Measurements from ENCODE around the gene PAPOLG.
A peak's percentile ranks its signal among the peaks of the same experiment; 100 is the strongest.

PAPOLG gene

DNA sequence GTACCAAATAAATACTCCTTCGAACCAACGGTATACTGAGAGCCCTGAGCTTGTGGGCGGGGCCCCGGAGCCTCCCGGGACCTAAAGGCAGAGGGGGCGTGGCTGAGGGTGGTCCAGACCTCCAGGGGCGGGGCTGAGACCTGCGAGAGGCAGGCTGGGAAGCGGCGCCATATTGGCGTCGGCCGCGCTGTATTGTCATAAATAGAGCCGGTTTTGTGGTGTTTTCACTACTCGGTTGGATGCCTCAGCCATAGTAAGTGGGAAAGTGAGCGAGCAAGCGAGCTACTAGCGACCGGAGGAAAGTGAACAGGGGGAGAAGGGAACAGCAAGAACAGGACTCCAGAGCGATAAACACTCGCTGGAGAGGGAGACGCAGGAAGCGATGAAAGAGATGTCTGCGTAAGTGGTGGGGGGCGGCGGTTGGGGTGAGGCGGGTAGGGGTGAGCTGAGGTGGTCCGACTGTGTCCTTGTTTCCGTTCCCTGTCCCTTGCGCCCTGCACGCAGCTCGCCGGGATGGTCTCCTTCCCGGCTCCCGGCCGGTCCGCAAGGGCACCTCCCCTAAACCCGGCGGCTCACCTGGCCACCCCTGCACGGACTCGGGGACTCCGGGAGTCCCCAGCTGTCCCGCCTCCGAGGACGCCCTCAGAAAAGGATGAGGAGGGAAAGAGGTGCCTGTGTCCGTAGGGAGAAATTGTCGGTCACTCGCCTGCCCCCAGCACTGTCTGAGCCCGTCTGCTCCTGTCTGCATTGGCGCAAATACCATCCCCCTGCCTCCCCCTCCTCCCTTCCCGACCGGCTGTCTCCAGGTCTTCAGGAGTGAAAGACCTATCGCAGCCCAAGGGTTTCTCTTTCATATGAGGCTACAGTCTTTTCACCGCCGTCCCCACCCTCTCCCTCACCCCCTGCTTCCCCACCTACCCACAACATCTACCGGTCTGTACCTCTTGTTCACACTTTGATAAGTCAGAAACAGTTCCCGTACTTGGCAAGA lies at the start of gene PAPOLG:
PAPOLG (plus strand) TSS at position 172 of the 991 bp plus-strand sequence; CDS start at position 383, 211 bp downstream.
- DNase-seq (ENCODE audit: low read depth in 2 of 2, low spot score in 1 of 2) = peak; percentile 93 to 94

DNA sequence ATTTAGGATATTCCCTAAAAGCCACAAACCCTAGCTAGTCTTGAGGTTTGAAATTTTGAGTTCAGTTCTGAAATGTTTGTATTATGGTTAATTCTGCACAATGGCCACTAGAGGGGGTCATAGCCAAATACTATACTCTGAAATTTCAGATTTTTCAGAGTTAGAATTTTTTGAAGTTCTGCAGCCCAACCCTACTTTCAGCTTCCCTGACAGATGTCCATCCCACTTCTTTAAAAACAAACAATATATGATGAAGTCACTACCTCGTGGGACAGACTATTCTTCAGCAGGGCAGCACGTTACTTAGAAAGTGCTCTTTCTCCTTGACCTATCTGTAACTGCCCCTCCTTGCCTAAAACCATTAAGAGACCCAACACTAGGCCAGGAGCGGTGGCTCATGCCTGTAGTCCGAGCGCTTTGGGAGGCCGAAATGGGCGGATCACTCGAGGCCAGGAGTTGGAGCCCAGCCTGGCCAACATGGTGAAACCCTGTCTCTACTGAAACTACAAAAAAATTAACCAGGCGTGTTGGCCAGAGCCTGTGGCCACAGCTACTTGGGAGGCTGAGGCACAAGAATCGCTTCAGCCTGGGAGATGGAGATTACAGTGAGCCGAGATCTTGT lies 48.2 kb upstream of the PAPOLG start:
- DNase-seq (ENCODE audit: low read depth in 2 of 2, low spot score in 1 of 2) = no peak

DNA sequence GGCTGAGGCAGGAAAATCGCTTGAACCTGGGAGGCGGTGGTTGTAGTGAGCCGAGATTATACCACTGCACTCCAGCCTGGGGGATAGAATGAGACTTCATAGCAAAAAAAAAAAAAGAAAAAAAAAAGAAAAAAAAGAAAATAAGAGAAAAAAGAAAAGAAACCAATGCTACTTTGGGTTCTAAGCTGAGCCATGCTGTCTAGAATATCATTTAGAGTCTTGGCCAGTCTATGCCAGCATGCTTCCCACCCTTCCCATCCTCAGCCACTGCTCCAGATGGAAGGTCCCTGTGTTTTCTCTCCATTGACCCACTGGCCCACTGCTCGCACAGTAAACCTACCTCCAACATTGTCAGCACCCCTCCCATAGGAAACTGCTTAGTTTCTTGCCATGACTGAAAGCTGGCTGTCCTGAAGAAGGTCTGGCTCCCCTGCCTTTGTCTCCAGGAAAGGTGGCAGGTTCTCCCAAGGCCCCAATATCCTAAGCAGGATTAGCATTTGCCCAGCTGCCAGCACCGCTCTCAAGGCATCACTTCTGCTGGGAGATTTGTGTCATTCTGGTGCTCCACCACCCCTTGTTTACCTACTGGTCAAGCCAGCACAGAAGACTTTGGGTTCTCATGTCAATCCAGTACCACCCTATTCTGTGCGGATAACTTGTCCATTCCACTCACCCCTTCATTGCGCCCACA lies 47.3 kb upstream of the PAPOLG start:
- no peak for DNase-seq (ENCODE audit: low read depth in 2 of 2, low spot score in 1 of 2)

DNA sequence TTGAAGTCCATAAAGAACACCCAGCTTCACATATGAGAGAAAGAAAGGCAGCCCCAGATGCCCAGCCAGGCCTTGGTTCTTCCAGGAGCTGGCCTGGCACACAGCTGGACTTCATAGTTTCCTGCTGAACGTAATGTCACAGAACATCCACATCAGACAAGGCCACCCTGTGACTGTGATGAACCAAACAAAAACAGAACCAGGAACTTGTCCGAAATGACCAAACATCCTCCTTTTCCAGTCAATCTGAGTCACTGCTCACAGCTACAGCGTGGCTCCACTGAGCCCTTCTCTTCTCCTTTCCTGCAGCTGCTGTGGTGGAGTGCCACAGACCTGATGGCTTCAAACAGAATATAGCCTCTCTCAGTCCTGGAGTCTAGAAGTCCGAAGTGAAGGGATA lies 45.4 kb upstream of the PAPOLG start:
- DNase-seq (ENCODE audit: low read depth in 2 of 2, low spot score in 1 of 2) = no peak

DNA sequence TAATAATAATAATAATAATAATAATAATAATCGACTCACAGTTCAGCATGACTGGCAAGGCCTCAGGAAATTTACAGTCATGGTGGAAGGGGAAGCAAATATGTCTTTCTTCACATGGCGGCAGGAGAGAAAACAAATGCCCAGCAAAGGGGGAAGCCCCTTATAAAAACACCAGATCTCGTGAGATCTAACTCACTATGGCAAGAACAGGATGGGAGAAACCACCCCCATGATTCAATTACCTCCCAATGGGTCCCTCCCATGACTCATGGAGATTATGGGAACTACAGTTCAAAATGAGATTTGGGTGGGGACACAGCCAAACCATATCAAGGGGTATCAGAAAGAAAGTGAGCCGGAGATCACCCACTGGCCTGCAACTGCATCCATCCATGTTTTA lies 40.5 kb upstream of the PAPOLG start:
- DNase-seq (ENCODE audit: low read depth in 2 of 2, low spot score in 1 of 2) = no peak

DNA sequence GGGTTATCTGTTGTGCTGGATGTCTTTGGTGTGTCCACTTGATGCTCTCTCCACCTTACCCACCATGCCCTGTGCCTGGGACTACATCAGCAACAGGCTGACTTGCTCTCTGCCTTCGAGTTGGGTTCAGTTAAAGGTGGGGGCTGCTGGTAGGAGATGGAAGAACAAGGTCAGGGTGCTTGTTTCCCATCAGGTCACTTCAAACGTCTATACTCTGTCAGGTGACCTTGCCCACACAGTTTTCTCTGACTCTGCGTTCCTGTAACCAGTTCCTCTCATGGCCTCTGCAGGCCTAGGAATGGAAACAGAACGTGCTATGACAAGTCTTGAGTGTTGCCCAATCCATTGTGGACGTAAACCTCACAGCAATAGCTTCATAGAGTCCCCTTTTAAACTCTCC lies 38.4 kb upstream of the PAPOLG start:
- no peak for DNase-seq (ENCODE audit: low read depth in 2 of 2, low spot score in 1 of 2)

DNA sequence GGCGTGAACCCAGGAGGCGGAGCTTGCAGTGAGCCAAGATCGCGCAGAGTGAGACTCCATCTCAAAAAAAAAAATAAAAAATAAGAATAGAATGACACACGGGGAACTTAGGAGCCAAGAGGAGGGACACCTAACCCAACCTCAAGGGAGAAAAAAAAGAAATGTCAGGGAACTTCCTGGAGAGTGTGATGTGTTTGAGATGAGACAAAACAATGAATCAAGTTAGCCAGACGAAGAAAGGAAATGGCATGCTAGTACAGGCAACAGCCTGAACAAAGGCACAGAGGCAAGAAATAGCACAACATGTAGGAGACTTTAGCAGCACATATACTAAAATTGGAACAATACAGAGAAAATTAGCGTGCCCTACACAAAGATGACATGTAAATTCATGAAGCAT lies 36.7 kb upstream of the PAPOLG start:
- no peak for DNase-seq (ENCODE audit: low read depth in 2 of 2, low spot score in 1 of 2)

DNA sequence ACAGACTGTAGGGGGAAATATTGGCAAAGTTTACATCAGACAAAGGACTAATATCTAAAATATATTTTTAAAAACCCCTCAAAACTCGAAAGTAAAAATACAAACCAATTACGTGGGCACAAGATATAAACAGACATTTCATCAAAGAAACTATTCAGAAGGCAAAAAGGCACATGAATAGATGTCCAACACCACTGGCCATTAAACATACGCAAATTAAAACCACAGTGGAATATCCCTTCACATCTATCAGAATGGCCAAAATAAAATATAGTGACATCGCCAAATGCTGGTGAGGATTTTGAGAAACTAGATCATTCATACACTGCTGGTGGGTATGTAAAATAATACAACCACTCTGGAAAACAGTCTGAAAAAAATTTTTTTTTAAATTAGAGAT lies 30.6 kb upstream of the PAPOLG start:
- DNase-seq (ENCODE audit: low read depth in 2 of 2, low spot score in 1 of 2) = no peak

DNA sequence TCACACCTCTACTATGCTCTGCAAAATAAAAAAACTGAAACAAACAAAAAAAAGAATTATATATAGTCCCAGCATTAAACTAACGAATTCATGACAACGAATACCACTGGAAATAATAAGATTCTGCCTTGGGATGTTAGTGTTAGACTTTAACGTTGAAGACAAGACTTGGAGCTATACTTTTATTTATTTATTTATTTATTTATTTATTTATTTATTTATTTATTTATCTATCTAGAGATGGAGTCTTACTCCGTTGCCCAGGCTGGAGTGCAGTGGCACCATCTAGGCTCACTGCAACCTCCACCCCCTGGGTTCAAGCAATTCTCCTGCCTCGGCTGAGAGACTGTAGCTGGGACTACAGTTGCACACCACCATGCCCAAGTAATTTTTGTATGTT lies 27.2 kb upstream of the PAPOLG start:
- DNase-seq (ENCODE audit: low read depth in 2 of 2, low spot score in 1 of 2) = no peak

DNA sequence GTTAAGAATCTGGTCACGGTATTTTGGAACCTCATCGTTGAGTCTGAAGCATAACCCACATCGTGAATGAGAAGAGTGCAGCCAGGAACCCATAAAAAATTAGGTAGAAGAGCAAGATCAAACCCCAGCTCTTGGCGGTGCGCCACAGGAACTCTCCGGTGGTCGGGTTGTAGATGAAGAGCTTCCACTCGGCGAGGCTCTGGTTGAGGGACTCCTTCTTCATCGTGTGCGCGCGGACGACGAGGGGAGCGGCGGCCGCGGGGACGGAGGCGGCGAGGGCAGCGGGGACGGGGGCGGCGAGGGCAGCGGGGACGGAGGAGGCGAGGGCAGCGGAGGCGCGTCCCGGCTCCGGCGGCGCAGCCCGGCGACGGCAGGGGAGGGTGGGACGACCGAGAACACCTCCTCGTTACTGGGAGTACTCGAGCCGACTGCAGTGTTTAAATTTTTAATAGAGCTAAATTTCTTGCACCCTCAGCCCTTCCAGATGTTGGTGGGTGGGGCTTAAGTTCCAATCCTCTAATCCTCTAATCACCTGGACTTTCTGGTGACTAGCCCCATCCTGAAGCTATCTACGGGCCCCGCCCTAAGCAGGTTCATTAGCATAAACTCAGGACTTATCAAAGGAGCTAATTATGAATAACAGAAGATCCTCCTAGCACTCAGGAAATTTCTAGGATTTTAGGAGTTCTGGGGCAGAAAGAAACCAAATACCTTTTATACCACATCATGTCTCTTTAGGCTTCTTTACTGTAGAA lies 20.4 kb upstream of the PAPOLG start:
- DNase-seq (ENCODE audit: low read depth in 2 of 2, low spot score in 1 of 2) = no peak

DNA sequence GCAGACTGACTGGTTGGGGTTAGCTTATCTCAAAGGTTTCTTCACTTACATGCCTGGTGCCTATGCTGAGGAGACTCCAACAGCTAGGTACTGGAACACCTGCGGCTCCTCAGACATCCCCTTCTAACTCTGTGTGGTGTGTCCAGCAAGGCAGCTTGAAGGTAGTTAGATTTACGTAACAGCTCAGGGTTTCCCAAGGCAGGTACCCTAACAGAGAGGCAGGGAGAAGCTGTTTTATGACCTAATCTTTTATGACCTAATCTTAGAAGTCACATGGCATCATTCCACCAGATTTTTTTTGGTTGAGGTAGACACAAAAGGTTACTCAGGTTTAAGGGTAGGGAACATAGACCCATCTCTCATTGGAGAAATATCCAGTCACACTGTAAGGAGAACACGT lies 17.4 kb upstream of the PAPOLG start:
- no peak for DNase-seq (ENCODE audit: low read depth in 2 of 2, low spot score in 1 of 2)

DNA sequence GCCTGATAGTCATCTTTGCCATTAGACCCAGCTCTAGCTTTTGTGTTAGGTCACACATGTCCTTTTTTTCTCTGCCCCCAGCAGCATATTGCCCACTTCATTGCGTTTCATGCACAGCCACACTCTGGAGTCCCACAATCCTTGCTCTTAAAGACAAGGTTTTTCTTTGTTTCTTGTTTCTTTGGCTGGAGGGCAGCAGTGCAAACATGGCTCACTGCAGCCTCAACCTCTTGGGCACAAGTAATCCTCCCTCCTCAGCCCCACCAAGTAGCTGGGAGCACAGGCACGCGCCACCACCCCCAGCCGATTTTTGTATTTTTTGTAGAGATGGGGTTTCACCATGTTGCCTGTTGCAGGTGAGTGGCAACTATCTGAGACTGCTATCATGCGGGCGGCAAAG lies 16.9 kb upstream of the PAPOLG start:
- DNase-seq (ENCODE audit: low read depth in 2 of 2, low spot score in 1 of 2) = no peak

DNA sequence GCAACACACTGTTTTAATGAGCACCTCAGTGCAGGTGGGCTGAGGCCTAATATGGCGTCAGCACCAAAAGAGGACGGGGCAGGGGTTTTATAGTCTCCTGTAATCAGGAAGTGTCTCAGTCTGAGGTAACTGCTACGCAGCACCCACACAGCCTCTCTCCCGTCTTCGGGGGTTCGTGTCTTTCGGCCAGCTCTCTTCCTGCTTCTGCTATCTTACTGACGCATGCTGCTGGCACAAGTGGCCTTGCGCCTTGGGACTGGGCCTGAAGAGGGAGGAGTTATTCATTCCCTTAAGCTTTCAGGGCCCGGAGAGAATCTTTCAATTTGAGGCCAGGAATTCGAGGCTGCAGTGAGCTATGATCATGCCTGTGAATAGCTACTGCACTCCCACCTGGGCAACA lies 14.5 kb upstream of the PAPOLG start:
- no peak for DNase-seq (ENCODE audit: low read depth in 2 of 2, low spot score in 1 of 2)

DNA sequence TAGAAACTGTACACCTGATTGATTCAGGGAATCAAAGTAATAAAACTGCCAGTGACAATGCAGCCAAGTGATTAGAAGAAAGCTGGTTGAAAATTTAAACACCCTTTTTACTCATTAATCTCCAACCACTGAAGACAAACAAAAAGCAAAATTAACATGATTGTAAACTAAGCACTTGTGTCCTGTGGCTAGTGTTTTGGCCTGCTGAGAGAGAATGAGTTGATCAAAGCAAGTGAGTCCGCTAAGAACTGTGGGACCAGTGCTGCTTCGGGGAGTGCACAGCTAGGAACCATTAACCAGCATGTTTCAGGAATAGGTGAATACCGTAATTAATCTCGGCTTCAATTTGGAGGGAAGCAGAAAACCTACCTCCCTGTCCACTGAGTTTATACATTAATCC lies 13.6 kb upstream of the PAPOLG start:
- no peak for DNase-seq (ENCODE audit: low read depth in 2 of 2, low spot score in 1 of 2)

DNA sequence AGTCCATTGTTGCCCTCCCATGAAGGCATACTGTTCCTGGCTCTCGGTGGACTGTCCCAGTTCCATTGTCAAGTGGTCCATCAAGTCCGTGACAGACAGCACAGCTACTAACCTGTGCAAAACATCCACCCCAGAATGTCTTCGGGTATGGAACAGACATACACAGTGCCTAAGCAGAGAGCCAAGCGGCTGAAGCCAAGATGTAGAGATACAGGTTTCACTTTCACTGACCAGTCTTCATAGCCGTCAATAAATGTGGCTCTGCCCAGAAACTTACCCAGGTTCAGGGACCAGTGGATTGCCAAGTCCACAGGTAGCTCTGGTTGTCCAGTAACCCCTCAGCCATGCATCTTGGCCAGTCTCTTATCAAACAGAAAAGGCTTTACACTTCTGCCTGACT lies 10.7 kb upstream of the PAPOLG start:
- DNase-seq (ENCODE audit: low read depth in 2 of 2, low spot score in 1 of 2) = no peak

DNA sequence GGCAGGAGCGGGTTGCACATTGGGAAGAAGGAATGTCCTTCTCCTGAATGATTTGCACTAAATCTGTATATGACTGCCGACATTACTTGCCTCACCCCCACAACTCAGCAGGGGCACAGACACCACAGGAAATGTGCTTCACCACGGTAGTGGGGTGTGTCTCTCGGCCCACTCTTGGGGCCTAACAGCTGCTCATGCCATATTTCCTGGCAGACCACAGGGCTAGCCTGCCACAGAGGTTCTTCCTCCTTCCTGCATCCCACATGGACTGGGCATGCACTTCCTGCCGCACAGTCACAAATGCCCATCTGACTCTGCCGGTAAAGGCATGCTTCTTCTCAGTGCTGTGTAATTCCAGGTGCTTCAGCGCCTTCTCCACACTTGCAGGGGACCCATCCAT lies 10.3 kb upstream of the PAPOLG start:
- no peak for DNase-seq (ENCODE audit: low read depth in 2 of 2, low spot score in 1 of 2)

DNA sequence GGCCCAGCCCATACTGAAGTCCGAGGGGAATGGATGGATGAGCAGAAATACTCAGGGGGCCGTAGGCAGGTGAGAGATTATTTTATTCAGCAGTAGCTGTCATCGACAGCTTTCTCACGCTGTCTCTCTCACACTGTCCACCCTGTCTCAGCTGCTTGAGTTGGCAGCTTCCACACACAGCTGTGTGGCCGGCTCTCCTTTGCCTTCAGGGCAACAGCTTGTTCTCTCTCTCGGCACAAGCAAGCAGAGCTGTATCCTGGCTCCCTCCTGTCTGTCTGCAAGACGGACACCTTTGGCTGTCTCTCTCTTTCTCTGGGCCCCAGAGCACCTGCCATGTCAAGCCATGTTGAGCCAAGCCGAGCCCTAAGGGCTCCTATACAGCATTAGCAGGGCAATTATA lies 9.8 kb upstream of the PAPOLG start:
- no peak for DNase-seq (ENCODE audit: low read depth in 2 of 2, low spot score in 1 of 2)

DNA sequence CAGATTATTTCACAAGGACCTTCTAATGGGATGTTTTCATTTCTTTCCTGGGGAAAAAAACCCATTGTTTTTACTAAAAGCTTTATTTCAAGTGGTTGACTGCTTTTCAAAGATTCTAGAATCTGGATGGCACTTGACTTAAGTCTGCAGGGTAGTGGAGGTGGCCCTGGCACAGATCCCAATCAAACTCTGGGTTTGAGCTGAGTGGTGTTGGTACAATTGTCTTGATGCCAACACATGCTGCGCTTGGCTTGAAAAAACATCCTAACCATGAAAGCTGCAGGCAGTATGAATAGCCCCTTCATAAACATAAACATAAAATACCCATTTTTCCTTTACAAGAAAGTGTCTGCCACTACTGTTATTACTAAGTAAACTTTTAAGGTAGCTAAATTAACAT lies 3.6 kb downstream of the PAPOLG start:
- no peak for DNase-seq (ENCODE audit: low read depth in 2 of 2, low spot score in 1 of 2)

DNA sequence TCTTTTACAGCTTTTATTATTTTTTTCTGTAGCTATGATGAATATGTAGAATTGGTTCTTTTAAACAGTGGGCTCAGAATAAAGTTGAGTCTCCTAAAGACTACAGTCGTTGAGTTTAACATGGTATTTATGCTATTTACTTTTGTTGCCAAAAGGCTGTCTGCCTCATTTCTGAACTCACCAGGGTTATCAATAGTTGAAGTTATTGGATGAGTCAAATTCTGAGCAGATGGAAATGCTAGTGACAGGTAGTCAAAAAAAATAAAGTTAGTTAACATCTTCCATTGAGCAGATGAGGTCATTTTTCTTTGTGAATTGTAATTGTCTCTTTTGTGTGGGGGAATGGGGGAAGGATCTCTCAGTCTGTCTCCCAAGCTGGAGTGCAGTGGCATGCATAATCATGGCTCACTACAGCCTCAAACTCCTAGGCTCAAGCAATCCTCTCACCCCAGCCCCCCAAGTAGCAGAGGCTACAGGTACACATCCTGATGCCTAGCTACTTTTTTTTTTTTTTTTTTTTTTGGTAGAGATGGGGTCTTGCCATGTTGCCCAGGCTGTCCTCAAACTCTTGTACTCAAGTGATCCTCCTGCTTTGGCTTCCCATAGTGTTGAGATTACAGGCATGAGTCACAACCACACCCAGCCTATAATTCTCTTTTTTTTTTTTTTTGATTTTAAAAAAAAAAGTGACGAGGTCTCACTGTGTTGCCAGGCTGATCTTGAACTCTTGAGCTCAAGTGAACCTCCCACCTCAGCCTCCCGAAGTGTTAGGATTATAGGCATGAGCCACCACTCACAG lies 8.9 kb downstream of the PAPOLG start:
- no peak for DNase-seq (ENCODE audit: low read depth in 2 of 2, low spot score in 1 of 2)

DNA sequence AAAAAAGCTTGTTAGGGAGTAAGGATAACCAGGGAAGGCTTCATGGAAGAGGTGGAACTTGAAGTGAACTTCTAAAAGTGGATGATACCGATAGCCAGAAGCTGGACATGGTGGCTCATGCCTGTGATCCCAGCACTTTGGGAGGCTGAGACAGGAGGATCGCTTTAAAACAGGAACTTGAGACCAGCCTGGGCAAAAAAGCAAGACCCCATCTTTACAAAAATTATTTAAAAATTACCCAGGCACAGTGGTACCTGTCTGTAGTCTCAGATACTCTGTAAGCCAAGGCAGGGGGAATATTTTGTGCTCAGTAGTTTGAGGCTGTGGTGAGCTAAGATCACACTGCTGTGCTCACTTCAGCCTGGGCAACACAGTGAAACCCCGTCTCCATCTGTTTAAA lies 10.2 kb downstream of the PAPOLG start:
- no peak for DNase-seq (ENCODE audit: low read depth in 2 of 2, low spot score in 1 of 2)
